ENCODE data around the gene NCBP3.
"Not testable (repeated sequence)": the region's sequence is repeated elsewhere in the genome, so short reads cannot be mapped to it uniquely, and the experiment has no call there.

NCBP3 gene

GRCh38 chr17:3846437-3847164, 555 bp upstream of the NCBP3 start:
- DNase-seq = no peak

GRCh38 chr17:3845291-3845620, 790 bp downstream of the NCBP3 start:
- DNase-seq = peak; percentile 68

DNA sequence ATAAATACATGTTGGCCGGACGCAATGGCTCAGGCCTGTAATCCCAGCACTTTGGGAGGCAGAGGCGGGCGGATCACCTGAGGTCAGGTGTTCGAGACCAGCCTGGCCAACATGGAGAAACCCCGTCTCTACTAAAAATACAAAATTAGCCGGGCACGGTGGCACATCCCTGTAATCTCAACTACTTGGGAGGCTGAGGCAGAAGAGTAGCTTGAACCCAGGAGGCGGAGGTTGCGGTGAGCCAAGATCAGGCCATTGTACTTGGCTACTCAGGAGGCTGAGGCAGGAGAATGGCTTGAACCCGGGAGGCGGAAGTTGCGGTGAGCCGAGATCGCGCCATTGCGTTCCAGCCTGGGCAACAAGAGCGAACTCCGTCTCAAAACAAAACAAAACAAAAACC, 1.5 kb downstream of the NCBP3 start:
- not testable (repeated sequence) for DNase-seq

- DNase-seq = peak; percentile 66
Observed at GRCh38 chr17:3843935-3844516, 2.0 kb downstream of the NCBP3 start.

DNA sequence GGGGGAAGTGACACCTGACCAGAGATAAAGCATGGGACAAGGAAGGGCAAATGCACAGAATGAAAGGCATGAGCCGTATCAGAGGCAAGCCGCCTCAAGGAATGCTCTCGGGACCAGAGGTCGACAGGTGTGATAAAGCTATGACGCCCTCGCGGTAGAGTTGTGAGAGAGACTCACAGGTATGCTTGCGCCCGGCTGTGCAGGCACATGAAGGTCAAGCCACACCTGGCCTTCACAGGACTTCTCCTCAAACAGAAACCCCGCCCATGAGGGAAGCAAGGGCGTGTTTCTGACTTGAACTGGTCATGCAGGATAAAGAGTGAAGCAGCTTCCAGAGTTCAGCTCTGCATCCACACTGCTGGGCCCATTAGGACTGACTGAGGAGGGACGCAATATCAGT, 7.8 kb downstream of the NCBP3 start:
- DNase-seq = no peak

- DNase-seq = no peak
Observed at GRCh38 chr17:3836551-3836950, 9.5 kb downstream of the NCBP3 start.

DNA sequence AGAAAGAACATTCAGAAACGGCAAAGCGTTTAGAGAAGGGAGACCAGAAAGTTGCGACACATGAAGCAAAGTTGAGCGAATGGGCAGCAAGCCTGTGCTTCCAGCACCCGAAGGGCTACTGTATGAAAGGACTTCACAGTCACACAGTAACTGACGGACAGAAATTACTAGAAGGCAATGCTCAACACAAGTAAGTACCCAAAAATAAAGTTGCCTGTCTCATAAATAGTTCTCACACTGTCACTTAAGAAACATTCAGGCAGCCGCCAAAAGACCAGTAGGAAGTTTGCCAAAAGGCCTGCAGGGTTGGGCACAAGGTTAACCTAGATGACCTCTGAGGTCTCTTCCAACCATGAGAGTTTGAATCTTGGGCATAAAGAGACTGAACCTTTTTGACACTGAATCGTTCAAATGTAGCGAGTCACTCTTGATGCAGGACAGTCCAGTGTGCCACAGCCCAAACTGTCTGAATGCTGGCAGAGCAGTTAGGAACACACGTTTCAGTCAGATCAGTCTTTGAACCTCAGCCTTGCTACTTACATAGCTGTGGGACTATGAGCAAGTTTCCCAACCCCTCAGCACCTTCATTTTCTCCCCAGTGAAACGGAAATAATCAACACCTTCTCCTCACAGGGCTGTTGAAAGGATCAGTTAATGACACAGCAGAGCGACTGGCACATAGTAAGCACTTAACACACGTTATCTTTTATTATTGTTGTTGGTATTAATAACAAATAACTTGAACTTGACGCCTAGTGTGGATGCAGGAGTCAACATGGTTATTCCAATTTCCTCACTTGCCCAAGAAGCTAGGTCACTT, 10.4 kb downstream of the NCBP3 start:
- DNase-seq = no peak

DNA sequence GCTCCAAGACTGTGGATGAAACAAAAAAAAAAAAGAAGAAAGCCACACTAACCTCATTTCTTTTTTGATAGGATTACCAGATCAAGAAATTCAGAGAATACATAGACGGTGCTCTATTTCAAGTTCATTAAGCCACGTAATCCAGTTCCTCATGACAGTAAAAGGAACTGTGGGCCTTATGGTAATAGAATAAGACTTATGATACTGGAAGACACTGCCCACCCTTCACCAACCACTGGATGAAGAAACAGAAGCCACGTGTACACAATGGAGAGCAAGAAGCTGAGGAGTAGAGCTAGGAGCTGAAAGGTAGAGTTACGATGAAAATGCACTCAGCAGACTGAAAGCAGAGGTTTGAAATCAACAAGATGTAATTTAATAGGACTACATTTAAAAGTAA, 11.2 kb downstream of the NCBP3 start:
- DNase-seq = no peak

GRCh38 chr17:3828852-3829232, 17.2 kb downstream of the NCBP3 start:
- no peak for DNase-seq

GRCh38 chr17:3828151-3828851, 17.7 kb downstream of the NCBP3 start:
- DNase-seq = no peak

DNA sequence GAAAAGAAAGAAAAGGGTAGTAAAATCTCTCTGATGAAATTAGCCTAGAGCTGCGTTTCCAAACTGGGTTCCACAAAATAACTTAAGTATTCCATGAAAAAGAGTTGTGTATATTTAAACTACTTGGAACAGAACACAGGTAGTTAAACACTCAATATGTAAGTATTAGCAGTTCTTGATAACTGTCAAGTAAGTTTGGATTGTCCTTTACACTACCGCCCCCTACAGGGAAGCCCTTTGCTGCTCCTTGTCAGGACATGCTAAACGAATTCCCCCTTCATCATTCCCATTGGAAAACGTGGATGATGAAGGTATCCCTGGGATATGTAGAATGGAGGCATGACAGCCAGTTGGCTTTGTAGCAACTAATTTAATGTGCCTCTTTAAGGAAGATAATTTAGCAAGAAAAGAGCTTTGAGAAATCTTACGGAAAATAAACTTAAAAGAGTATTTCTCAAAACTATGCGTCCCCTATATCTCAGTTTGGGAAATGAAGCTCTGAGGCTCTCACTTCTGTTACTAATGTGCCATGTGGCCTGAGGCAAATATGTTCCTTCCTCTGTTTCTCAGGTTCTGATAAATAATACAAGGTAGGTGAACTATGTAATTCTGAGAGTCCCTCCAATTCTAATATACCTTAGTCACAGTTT, 18.8 kb downstream of the NCBP3 start:
- peak; percentile 81 for DNase-seq

DNA sequence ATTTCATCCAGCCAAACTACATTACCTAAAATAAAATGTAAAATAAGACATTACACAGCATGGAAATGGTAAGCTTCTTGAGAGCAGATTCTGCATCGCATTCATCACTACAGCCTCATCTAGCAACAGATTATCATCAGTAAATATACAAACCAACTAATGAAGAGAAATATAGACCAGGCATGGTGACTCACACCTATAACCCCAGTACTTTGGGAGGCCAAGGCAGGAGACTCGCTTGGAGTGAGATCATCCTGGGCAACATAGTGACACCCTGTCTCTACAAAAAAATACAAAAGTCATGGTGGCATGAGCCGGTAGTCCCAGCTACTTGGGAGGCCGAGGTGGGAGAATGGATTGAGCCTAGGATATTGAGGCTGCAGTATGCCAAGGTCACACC, 19.9 kb downstream of the NCBP3 start:
- DNase-seq = no peak

- no peak for DNase-seq
Observed at GRCh38 chr17:3821101-3821500, 24.9 kb downstream of the NCBP3 start.

GRCh38 chr17:3818786-3819185, 27.3 kb downstream of the NCBP3 start:
- no peak for DNase-seq

DNA sequence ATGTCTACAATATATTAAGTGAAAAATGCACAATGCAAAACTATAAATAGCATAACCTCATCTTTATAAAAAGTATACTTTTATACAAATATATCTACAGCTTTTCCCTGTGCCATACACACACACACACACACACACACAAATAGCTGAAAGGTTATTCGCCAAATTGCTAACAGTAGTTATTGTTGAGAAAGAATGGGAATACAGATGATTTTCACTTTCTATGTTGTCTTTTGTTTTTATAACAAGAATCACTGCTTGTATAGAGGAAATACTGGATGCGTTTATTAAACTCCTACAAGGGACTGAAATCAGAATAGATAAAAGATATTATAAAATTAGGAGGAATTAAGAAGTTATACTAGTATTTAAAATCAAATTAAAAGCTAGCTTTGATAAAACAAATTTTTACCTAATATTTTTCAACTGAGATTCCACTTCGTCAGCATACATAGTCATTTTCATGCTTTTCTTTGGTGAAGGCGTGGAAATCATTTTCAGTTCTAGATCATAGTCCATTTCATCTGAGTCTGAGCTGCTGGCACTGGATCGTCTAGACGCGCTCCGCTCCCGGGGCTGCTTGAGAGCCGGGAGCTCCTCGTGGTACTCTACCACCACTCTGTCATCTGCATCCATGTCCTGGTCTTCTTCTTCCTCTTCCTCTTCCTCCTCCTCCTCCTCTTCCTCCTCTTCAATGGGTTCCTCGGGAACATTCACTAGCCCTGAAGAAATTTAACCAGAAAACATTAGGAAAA, 28.0 kb downstream of the NCBP3 start:
- DNase-seq = no peak

- DNase-seq = no peak
Observed at GRCh38 chr17:3815925-3816324, 30.1 kb downstream of the NCBP3 start.

DNA sequence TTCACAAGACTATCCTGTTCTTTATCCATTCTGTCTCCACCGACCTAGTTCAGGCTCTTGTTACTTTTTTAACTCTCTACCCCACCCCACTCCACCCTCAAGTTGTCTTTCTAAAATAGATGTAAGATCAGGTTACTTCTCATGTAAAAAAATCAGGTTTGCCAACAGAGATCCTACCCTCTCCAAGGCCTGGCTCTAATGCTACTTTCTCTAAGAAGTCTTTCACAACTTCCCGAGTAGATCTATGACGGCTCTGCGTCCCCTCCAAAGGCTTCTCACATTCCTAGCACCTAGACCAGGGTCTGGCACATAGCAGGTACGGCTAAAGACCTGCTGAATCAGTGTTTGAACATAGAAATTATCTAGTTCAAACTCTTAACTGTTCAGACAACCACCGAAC, 30.9 kb downstream of the NCBP3 start:
- DNase-seq = no peak

DNA sequence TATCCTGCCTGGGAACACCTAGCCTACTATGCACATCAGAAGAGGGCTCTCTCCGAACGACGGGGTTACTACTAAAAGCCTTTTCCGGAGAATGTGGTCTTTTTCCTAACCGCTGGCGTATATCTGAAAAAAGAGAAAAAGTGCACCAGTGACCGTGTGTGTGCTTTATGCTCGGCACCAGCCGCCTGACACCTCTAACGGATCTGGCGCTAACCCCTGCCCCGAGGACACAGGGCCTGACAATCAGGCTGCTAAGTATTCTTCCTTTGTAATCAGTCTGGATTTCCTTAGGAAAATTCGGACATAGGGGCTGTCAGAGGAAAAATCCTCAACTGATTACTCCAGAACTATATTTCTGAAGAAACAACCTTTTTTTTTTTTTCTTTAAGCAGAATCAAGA, 31.7 kb downstream of the NCBP3 start:
- no peak for DNase-seq

- DNase-seq = no peak
Observed at GRCh38 chr17:3813171-3813570, 32.9 kb downstream of the NCBP3 start.

GRCh38 chr17:3812771-3813170, 33.3 kb downstream of the NCBP3 start:
- DNase-seq = no peak

- no peak for DNase-seq
Observed at GRCh38 chr17:3812284-3812683, 33.8 kb downstream of the NCBP3 start.

- no peak for DNase-seq
Observed at GRCh38 chr17:3810019-3810418, 36.0 kb downstream of the NCBP3 start.

Data from stimulated activated CD8-positive, alpha-beta memory T cell treated with anti-CD3 and anti-CD28 coated beads, Interleukin-4, amount 100 ng/mL, for 48 hours (primary cell).